ENCODE data around the gene ACVR2A.

ACVR2A gene

GRCh38 chr2:147924647-147925046 is 79.8 kb downstream of the ACVR2A start:
- DNase-seq (ENCODE audit: low read depth in 3 of 3): no peak

DNA sequence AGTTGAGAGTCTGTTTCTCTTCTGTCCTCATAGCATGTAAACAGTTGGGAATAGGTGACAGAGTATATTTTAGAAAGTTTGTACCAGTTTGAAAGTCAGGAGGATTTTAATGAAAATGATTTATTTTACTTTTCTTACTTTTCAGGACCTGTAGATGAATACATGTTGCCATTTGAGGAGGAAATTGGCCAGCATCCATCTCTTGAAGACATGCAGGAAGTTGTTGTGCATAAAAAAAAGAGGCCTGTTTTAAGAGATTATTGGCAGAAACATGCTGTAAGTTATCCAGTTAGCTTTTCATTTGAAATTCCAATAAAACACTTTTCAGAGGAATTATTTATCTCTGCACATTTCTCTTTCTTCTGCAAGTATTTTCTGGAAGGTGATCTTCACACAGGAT is 81.1 kb downstream of the ACVR2A start:
- DNase-seq (ENCODE audit: low read depth in 3 of 3): no peak

GRCh38 chr2:147927053-147927588 is 82.3 kb downstream of the ACVR2A start:
- DNase-seq (ENCODE audit: low read depth in 3 of 3): no peak

DNA sequence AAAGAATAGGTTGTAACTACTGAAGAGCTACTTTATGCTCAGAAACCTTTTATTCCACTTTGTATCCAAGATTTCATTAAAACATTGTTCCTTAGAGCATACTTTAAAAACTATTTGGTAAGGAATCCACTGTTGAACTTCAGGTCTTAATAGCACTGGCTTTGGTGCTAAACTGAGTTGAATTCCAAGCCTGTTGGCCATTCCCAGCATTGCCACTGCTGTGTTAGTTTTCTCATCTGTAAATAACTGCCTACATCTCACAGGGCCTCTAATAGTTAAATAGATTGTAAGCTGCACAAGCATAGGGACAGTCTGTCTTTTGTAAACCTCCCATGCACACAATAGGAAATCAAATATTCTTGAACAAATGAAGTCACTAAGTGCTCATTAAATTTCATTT is 89.1 kb downstream of the ACVR2A start:
- DNase-seq (ENCODE audit: low read depth in 3 of 3): no peak

- no peak for DNase-seq (ENCODE audit: low read depth in 3 of 3)
These were observed 90.2 kb downstream of the ACVR2A start for GRCh38 chr2:147934881-147935620.

DNA sequence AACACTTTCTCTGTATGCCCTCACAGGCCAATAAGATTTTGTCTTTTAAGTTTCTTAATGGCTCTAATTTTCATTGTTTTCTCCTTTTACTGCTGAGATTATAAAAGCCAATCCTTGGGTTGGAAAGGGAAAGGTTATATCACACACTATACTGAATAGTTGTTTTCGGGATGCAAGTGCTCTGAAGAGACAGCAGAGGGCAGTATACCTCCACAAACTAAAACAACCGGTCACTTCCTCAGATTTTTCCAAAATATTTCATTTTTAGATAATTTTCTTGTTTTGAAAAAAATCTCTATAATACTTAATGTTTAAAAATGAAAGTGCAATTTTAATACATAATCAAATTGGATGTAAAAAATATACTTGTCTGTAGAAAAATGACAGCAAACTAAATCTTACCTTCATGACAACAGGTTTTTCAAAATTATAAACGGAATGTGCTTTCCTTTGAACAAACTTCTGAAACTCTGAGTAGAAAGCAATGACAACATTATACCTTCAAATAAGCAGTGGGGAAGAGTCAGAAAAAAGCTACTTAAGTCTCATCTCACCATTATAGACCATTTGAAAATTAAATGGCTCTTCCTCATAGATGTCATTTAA is 93.0 kb downstream of the ACVR2A start:
- DNase-seq (ENCODE audit: low read depth in 3 of 3): no peak

GRCh38 chr2:147939313-147939712 is 94.5 kb downstream of the ACVR2A start:
- DNase-seq (ENCODE audit: low read depth in 3 of 3): no peak

- DNase-seq (ENCODE audit: low read depth in 3 of 3): no peak
These were observed 100.8 kb downstream of the ACVR2A start for GRCh38 chr2:147945660-147946059.

GRCh38 chr2:147952118-147952517 is 107.3 kb downstream of the ACVR2A start:
- no peak for DNase-seq (ENCODE audit: low read depth in 3 of 3)

GRCh38 chr2:147968571-147968970 is 123.7 kb downstream of the ACVR2A start:
- DNase-seq (ENCODE audit: low read depth in 3 of 3): no peak

DNA sequence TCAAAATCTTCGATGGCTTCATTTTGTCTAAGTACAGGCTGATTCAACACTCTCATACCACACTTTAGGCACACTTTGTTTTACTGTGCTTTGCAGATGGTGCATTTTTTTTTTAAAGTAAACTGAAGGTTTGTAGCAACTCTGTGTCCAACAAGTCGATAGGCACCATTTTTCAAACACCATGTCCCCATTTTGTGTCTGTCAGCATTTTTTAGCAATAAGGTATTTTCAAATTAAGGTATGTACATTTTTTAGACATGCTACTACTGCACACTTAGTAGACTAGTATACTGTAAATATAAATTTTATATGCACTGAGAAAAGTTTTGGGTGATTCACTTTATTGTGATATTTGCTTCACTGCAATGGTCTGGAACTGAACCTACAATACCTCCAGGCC is 131.3 kb downstream of the ACVR2A start:
- DNase-seq (ENCODE audit: low read depth in 3 of 3): no peak

GRCh38 chr2:147977679-147978078 is 132.8 kb downstream of the ACVR2A start:
- no peak for DNase-seq (ENCODE audit: low read depth in 3 of 3)
